Liver (tissue), 9 donors: ENCODE measurements around the gene UTS2R. TPM values are rescaled to one million over a fixed set of nuclear protein-coding genes. Genes with fewer than 3 reads are reported as not detected.
"Not testable (repeated sequence)": the region's sequence is repeated elsewhere in the genome, so short reads cannot be mapped to it uniquely, and the experiment has no call there.

Source experiments
- DNase-seq: peaks from one replicate; pipeline ENCODE4 v3.0.0-alpha.2; 2017; ENCODE audit warnings: low spot score
- H3K27ac ChIP-seq, 2 donors: one replicate each; pipeline ENCODE4 v1.7.0; 2013; ENCODE audit warnings: inconsistent platforms in 2 of 2, low read length in 2 of 2, control low read depth in 1 of 2, low read depth in 1 of 2, mild to moderate bottlenecking in 1 of 2
- H3K27me3 ChIP-seq, 4 donors: one replicate each; pipeline versions ENCODE4 v1.6.1 to v1.7.0; 2013; ENCODE audit warnings: low read length in 3 of 4, inconsistent platforms in 1 of 4, mild to moderate bottlenecking in 1 of 4, moderate library complexity in 1 of 4; ENCODE audit not compliant: control insufficient read depth in 4 of 4, insufficient read depth in 4 of 4
- H3K36me3 ChIP-seq, 4 donors: one replicate each; pipeline versions ENCODE4 v1.6.1 to v1.7.0; 2013; ENCODE audit warnings: low read length in 3 of 4, mild to moderate bottlenecking in 3 of 4, low read depth in 1 of 4, moderate library complexity in 1 of 4; ENCODE audit not compliant: control insufficient read depth in 4 of 4, insufficient read depth in 3 of 4
- H3K4me1 ChIP-seq, 4 donors: one replicate each; pipeline versions ENCODE4 v1.6.1 to v1.7.0; 2013; ENCODE audit warnings: low read length in 3 of 4, mild to moderate bottlenecking in 3 of 4, moderate library complexity in 1 of 4; ENCODE audit not compliant: control insufficient read depth in 4 of 4, insufficient read depth in 4 of 4
- H3K4me3 ChIP-seq, 3 donors: one replicate each; pipeline versions ENCODE4 v1.6.1 to v1.7.0; 2013; ENCODE audit warnings: low read length in 3 of 3, control low read depth in 1 of 3, low read depth in 1 of 3, mild to moderate bottlenecking in 1 of 3
- H3K9ac ChIP-seq, 2 donors: one replicate each; pipeline ENCODE4 v1.7.0; 2013; ENCODE audit warnings: low read length in 2 of 2, mild to moderate bottlenecking in 2 of 2, moderate library complexity in 2 of 2, control low read depth in 1 of 2, low read depth in 1 of 2
- H3K9me3 ChIP-seq, 4 donors: one replicate each; pipeline versions ENCODE4 v1.6.1 to v1.7.0; 2013; ENCODE audit warnings: low read length in 3 of 4; ENCODE audit not compliant: control insufficient read depth in 4 of 4
- ATF3 ChIP-seq: IDR thresholded peaks from 2 replicates; pipeline ENCODE4 v1.6.1; 2016; ENCODE audit warnings: antibody characterized with exemption
- CTCF ChIP-seq: fragments of 150-350 bp; IDR thresholded peaks from 2 replicates; pipeline ENCODE4 v1.5.1; 2017; ENCODE audit warnings: improper control_type of control experiment, low read depth, low read length; ENCODE audit not compliant: missing input control
- FOXA1 ChIP-seq: IDR thresholded peaks from 2 replicates; pipeline ENCODE4 v1.6.1; 2016; ENCODE audit warnings: antibody characterized with exemption
- GABPA ChIP-seq, 2 donors: IDR thresholded peaks in 1 of 2; conservative IDR thresholded peaks in 1 of 2; 2 replicates each; pipeline ENCODE4 v1.6.1; 2016; ENCODE audit warnings: antibody characterized with exemption in 2 of 2, mild to moderate bottlenecking in 1 of 2, moderate library complexity in 1 of 2
- HNF4A ChIP-seq, 2 donors: conservative IDR thresholded peaks; 2 replicates each; pipeline ENCODE4 v1.6.1; 2016; ENCODE audit warnings: antibody characterized with exemption in 2 of 2, mild to moderate bottlenecking in 2 of 2
- JUND ChIP-seq, 2 donors: IDR thresholded peaks; 2 replicates each; pipeline ENCODE4 v1.6.1; 2016; ENCODE audit warnings: antibody characterized with exemption in 2 of 2
- MAX ChIP-seq: IDR thresholded peaks from 2 replicates; pipeline ENCODE4 v1.6.1; 2016; ENCODE audit warnings: antibody characterized with exemption
- NR2F2 ChIP-seq: IDR thresholded peaks from 2 replicates; pipeline ENCODE4 v1.6.1; 2016; ENCODE audit warnings: antibody characterized with exemption
- REST ChIP-seq: IDR thresholded peaks from 2 replicates; pipeline ENCODE4 v1.6.1; 2016; ENCODE audit warnings: antibody characterized with exemption, mild to moderate bottlenecking
- RXRA ChIP-seq, 2 donors: IDR thresholded peaks; 2 replicates each; pipeline ENCODE4 v1.6.1; 2017 to 2018; ENCODE audit warnings: antibody characterized with exemption in 2 of 2, mild to moderate bottlenecking in 1 of 2
- SP1 ChIP-seq: IDR thresholded peaks from 2 replicates; pipeline ENCODE4 v1.6.1; 2018; ENCODE audit warnings: antibody characterized with exemption, mild to moderate bottlenecking
- TAF1 ChIP-seq: conservative IDR thresholded peaks from 2 replicates; pipeline ENCODE4 v1.6.1; 2016; ENCODE audit warnings: antibody characterized with exemption, mild to moderate bottlenecking
- YY1 ChIP-seq: IDR thresholded peaks from 2 replicates; pipeline ENCODE4 v1.6.1; 2016; ENCODE audit warnings: antibody characterized with exemption, mild to moderate bottlenecking
- WGBS: extraction: QIAGEN DNeasy Blood & Tissue Kit; methylation state at CpG from one replicate; pipeline ENCODE4 v1.1.7; 2013; 5-methylcytosine and 5-hydroxymethylcytosine counted together
- polyA plus RNA-seq, 2 donors: library from polyadenylated mRNA; stranded (reverse) in 1 of 2; unstranded in 1 of 2; fragments of 200-250 nt in 1 of 2; fragments of >200 nt in 1 of 2; fragmentation: Nextera tagmentation in 1 of 2; extraction: Ambion mirVana in 1 of 2; gene quantifications; one replicate each; pipeline versions ENCODE4 v1.2.1 to v1.2.3, GENCODE V29; 2013 to 2015
- total RNA-seq, 2 donors: library from RNA; depleted of rRNA; stranded (reverse); fragments of >200 nt; gene quantifications; one replicate each; pipeline ENCODE4 v1.2.3, GENCODE V29; 2014
- donor health status: healthy.
- donor health status: healthy.
- donor health status: healthy.
- donor health status: healthy.
- donor health status: healthy.

UTS2R gene
- total and polyA plus RNA-seq, 4 donors: not detected

- Histone ChIP-seq H3K4me3 (no peak overlapping the region), H3K4me1 (peaks cover 2 to 18% (median 12%) of the 10 kb centered on the region in 4 donors), H3K27me3 (no peaks in the 10 kb centered on the region), H3K9ac (no peak overlapping the region), H3K36me3 (peaks cover 0 to 2% (median 0%) of the 10 kb centered on the region in 4 donors), H3K9me3 (no peaks in the 10 kb centered on the region), H3K27ac (no peak overlapping the region)
- 96% methylated on average over 24 of the region's 24 CpGs for WGBS
- TF ChIP-seq GABPA (IDR thresholded peaks at IDR 0.05 in 1 of 2, conservative IDR thresholded peaks at IDR 0.05 in 1 of 2) (no peak), FOXA1 (no peak), JUND (IDR thresholded peaks at IDR 0.05) (no peak), NR2F2 (no peak), REST (no peak), MAX (no peak), CTCF (no peak), YY1 (no peak), HNF4A (conservative IDR thresholded peaks at IDR 0.05) (no peak), ATF3 (no peak), TAF1 (no peak), SP1 (no peak), RXRA (IDR thresholded peaks at IDR 0.05) (no peak)
- DNase-seq: no peak
Observed at GRCh38 chr17:82411396-82412053, 40.0 kb downstream of the UTS2R start.

- not testable (repeated sequence) for H3K9ac ChIP-seq, DNase-seq, H3K27me3 ChIP-seq, H3K4me3 ChIP-seq, H3K9me3 ChIP-seq, H3K36me3 ChIP-seq, H3K27ac ChIP-seq
- H3K4me1 ChIP-seq: peaks cover 2 to 18% (median 12%) of the 10 kb centered on the region in 4 donors
- 79% methylated on average over 16 of the region's 16 CpGs for WGBS
Observed at GRCh38 chr17:82412081-82412480, 40.5 kb downstream of the UTS2R start.
